HCT116 (cell line): ENCODE data around the gene KIF26B.

Experiments used
- ELF1 ChIP-seq: IDR thresholded peaks from 2 replicates; pipeline ENCODE4 v1.6.1; 2012; ENCODE audit warnings: low read depth, borderline replicate concordance
- POLR2AphosphoS5 ChIP-seq: IDR thresholded peaks from 2 replicates; pipeline ENCODE4 v1.6.1; 2011; ENCODE audit warnings: mild to moderate bottlenecking, low read depth, low read length, moderate library complexity
- RAD21 ChIP-seq: IDR thresholded peaks from 2 replicates; pipeline ENCODE4 v1.6.1; 2012; ENCODE audit warnings: low read depth, mild to moderate bottlenecking

- no peak for TF ChIP-seq POLR2AphosphoS5
- TF ChIP-seq ELF1: no peak
- TF ChIP-seq RAD21: no peak
Observed at GRCh38 chr1:245688536-245689453, 534.0 kb downstream of the KIF26B start.
